AML-193 (cell line): ENCODE measurements around the gene ATP13A2.
"Not testable (repeated sequence)": the region's sequence is repeated elsewhere in the genome, so short reads cannot be mapped to it uniquely, and the experiment has no call there.

Experiments used
- DNase-seq, 2 experiments: peaks; one replicate each; lab custom pipeline; 2025; lab: John Stamatoyannopoulos, UW

ATP13A2 gene

DNA sequence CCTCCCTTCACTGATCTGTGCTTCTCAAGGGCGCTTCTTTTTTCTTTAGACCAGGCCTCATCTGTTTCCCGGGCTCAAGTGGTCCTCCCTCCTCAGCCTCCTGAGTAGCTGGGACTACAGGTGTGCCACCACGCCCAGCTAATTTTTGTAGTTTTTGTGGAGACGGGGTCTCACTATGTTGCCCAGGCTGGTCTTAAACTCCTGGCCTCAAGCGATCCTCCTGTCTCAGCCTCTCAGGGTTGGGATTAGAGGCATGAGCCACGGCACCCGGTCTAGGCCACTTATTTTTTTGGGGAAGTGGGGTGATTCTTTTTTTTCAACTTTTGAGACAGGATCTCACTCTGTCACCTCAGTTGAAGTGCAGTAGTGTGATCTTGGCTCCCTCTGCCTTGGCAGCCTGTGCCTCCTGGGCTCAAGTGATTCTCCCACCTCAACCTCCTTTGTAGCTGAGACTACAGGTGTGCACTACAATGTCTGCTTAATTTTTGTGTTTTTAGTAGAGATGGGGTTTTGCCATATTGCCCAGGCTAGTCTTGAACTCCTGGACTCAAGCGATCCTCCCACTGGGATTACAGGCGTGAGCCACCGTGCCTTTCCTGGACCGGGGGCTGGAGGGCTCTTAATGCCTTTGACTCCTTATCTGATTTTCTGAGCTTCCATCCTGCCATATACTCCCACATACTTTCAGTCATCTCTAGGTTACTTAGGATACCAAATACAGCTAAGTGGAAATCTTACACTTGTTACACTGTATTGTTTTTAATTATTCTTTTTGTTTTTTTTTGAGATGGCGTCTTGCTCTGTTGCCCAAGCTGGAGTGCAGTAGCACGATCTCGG is 50.2 kb downstream of the ATP13A2 start:
- no peak for DNase-seq

DNA sequence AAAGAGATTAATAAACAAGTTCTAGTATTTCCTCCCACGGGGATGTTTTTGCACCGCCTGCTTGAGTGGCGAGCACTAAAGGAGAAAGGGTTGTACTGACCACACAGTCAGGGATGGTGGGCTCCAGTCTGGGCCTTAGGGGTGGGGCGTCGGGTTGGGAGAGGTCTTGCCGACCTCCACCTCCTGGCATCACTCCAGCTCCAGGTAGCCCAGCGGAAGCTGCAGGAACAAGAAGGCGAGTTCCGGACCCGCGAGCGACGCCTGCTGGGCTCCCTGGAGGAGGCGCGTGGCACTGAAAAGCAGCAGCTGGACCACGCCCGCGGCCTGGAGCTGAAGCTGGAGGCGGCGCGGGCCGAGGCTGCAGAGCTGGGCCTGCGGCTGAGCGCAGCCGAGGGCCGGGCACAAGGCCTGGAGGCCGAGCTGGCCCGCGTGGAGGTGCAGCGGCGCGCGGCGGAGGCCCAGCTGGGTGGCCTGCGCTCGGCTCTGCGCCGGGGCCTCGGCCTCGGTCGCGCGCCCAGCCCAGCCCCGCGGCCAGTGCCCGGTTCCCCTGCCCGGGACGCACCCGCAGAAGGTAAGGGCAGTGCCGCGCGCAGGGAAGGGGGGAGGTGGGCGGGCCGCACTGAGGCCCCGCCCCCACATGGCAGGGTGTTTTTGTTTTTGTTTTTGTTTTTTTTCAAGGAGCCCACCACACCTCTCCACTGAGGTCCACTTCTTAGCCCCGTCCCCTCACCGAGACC is 51.0 kb downstream of the ATP13A2 start:
- peak; percentile 33 to 58 for DNase-seq

DNA sequence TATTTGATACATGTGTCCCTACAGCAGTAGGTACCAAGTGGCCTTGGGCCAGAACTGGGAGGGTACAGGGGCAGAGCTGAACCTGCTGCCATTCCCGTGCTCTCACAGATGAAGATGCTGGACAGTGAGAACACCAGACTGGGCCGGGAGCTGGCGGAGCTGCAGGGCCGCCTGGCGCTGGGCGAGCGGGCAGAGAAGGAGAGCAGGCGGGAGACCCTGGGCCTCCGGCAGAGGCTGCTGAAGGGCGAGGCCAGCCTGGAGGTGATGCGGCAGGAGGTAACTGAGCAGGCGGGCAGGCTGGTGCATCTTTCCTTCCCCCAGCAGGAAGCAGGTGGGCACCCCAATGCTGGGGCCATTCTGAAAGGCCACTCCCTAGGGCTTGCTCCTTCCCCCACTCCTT is 53.3 kb downstream of the ATP13A2 start:
- no peak for DNase-seq

DNA sequence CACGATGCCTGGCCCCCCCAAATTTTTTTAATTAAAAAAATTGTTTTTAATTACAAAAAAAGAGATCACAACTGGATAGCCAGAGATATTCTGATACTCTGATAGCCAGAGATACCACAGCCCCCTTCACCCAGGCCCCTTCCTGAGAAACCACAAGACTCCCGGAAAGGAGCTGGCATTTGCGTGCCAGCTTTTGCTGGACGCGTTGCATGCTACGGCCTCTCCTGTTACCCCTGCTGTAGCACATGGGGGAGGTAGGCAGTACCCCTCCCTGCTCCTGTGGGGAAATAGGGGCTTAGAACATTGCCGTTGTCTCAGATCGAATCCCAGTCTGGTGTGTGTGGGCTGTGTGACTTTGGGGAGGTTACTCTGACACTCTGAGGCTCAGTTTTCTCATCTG is 54.0 kb downstream of the ATP13A2 start:
- no peak for DNase-seq

DNA sequence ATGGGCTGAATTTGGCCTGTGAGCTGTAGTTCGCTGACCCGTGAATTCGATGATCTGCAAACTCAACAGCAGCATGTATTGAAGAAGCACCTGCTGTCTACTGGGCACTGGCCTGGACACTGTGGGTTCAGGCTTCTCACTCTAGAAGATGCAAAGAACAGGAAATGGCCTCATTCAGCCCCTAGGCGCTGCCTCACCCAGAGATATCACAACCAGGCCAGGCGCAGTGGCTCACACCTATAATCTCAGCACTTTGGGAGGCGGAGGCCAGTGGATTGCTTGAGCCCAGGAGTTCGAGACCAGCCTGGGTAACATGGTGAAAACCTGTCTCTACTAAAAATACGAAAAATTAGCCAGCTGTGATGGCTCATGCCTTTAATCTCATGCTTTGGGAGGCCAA is 55.0 kb downstream of the ATP13A2 start:
- DNase-seq = no peak

DNA sequence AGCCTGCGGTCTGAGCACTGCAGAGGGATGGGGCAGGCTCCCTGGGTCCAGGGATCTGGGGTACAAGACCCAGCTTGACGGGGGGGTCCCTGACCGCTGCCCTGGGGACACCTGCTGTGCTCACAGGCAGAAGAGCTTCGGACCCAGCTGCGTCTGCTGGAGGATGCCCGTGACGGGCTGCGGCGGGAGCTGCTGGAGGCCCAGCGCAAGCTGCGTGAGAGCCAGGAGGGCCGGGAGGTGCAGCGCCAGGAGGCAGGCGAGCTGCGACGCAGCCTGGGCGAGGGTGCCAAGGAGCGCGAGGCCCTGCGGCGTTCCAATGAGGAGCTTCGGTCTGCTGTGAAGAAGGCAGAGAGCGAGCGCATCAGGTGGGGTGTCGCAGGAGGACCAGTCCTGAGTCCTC is 56.5 kb downstream of the ATP13A2 start:
- DNase-seq = no peak

DNA sequence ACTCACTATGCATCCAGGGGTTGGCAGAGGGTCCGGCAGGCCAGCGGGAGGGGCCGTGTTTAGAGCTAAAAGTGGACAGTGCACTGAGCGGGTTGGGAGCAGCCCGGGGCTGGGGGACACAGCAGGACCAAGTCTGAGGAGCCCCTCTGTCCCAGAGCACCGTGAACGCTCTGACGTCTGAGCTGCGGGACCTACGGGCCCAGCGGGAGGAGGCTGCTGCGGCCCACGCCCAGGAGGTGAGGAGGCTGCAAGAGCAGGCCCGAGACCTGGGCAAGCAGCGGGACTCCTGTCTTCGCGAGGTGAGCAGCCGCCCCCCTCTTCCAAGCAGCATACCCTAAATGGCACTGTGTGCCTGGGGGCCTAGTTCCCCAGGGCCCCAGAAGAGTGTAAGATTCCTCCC is 57.1 kb downstream of the ATP13A2 start:
- no peak for DNase-seq

DNA sequence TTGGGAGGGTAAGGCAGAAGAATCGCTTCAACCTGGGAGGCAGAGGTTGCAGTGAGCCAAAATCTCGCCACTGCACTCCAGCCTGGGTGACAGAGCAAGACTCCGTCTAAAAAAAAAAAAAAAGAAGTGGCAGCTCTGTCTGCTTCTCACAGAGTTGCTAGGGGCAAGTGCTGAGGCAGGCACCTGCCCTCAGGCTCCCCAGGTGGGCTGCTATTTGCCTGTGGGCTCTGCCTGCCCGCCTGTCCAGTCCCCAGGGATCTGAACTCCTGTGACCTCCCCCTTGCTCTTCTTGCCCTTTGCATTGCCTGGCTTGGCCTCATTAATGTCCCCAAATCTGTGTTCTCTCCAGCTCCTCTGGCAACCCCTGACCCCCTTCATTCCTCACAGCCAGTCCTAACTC is 59.4 kb downstream of the ATP13A2 start:
- not testable (repeated sequence) for DNase-seq

DNA sequence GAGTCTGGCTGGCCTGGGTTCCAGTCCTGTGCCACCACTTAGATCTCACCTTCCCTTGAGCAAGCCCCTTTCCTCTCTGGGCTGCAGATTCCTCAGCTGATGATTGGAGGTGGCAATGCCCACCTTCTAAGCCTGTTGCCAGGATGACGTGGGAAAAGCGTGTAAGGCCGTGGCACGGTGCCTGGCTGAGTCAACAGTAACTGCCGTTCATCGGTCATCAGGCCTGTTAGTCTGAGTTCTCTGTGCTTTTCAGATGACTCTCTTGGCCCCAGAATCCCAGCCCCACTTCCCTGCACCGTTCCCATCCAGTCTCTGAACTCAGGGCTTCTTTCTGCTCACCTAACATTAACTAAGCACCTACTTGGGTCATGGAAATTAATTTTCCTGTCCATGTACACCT is 62.7 kb downstream of the ATP13A2 start:
- not testable (repeated sequence) for DNase-seq

DNA sequence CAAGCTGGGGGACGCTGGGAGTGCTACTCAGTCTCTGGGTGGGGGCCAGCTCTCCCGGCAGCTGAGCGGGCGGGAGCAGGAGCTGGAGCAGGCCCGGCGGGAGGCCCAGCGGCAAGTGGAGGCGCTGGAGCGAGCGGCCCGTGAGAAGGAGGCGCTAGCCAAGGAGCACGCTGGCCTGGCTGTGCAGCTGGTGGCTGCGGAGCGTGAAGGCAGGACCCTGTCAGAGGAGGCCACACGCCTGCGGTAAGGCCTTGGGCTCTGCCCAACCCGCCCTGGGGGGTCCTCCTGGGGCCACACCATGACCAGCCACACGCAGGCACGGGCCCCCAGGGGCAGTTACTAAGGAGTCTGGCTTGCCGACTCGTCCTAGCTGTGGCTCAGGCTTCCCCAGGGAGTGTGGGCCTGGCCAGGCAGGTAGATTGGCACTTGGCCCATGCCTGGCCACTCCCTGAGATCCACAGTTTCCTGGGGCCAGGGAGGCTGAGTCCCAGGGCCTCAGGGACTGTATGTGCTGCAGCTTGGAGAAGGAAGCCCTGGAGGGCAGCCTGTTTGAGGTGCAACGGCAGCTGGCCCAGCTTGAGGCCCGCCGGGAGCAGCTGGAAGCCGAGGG is 63.3 kb downstream of the ATP13A2 start:
- DNase-seq = not testable (repeated sequence)

DNA sequence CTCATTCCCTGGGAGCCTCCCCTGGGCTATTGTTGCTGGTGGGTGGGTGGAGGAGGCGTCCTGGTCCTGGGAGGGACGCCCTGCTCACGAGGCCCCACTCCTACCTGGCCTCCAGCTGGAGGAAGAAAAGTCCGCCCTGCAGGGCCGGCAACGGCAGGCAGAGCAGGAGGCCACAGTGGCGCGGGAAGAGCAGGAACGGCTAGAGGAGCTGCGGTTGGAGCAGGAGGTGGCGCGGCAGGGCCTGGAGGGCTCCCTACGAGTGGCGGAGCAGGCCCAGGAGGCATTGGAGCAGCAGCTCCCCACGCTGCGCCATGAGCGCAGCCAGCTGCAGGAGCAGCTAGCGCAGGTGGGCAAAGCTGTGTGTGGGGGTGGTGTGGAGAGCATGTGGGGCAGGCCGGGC is 65.1 kb downstream of the ATP13A2 start:
- DNase-seq = no peak

DNA sequence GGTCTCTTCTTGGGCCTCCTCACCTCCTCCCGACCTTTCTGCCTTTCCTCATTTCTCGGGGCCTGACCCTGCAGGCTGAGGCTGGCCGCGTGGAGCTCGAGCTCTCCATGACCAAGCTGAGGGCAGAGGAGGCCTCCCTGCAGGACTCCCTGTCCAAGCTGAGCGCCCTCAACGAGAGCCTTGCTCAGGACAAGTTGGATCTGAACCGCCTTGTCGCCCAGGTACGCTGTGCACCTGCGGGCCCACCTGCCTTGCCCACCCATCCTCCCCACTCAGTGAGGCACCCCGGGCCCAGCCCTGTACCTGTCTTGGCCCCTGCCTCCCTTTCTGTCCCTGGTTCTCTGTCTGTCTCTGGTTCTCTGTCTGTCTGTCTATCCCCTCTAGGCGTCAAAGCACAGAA is 65.5 kb downstream of the ATP13A2 start:
- not testable (repeated sequence) for DNase-seq

DNA sequence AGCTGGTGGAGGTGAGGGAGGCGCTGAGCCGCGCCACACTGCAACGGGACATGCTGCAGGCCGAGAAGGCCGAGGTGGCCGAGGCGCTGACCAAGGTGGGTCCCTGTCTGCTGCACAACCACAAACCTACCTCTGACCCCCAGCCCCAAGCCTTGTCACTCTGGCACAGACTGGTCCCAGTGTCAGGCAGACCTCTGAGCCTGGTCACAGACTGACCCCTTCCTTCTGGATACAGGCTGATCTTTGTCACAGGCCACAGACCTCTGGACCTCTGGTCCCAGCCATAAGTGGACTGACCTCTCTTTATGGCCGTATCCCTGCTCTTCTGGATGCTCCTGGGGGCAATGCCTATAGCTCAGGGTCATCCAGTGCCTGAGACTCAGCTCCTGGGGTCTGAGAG is 66.2 kb downstream of the ATP13A2 start:
- not testable (repeated sequence) for DNase-seq

DNA sequence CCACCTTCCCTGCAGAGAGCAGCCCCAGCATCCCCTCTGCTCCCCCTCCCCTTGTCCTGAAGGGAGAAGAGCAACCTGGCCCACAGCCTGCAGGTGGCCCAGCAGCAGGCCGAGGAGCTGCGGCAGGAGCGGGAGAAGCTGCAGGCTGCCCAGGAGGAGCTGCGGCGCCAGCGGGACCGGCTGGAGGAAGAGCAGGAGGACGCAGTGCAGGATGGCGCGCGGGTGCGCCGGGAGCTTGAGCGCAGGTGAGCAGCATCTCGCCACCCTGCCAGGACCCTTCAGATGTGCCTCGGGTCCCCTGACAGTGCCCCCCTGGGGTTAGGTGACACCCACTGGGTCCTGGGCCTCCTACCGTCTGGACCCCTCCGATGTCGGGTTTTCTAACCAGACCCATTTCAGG is 67.7 kb downstream of the ATP13A2 start:
- DNase-seq = no peak

DNA sequence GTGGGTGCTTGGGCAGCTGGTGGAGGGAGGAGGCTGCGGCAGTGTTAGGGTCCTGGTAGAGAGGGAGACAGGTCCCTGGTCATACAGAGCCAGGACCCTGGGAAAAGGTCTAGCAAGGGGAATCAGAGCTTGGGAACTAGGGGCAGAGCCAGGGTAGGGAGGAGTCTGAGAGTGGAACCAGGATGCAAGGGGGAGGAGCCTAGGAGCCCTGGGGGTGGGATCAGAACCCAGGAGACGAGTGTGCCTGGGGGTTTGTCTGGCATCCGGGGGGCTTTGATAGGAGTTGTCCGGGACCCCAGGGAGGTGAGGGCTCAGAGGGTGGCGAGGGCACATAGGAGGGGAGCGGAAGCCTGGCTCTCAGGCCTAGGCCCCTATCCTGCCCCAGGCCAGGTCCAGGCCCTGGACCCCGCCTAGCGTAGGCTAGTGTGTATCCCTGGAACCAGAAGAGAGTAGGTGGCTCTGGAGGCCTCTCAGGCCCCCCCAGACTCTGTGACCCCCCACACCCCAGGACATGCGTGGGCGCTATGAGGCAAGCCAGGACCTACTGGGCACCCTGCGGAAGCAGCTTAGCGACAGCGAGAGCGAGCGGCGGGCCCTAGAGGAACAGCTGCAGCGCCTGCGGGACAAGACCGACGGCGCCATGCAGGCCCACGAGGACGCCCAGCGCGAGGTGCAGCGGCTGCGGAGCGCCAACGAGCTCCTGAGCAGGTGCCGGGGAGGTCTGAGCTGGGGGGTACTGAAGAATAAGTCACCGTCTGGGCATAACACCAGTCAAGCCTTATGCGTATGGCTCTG is 72.1 kb downstream of the ATP13A2 start:
- DNase-seq = not testable (repeated sequence)

DNA sequence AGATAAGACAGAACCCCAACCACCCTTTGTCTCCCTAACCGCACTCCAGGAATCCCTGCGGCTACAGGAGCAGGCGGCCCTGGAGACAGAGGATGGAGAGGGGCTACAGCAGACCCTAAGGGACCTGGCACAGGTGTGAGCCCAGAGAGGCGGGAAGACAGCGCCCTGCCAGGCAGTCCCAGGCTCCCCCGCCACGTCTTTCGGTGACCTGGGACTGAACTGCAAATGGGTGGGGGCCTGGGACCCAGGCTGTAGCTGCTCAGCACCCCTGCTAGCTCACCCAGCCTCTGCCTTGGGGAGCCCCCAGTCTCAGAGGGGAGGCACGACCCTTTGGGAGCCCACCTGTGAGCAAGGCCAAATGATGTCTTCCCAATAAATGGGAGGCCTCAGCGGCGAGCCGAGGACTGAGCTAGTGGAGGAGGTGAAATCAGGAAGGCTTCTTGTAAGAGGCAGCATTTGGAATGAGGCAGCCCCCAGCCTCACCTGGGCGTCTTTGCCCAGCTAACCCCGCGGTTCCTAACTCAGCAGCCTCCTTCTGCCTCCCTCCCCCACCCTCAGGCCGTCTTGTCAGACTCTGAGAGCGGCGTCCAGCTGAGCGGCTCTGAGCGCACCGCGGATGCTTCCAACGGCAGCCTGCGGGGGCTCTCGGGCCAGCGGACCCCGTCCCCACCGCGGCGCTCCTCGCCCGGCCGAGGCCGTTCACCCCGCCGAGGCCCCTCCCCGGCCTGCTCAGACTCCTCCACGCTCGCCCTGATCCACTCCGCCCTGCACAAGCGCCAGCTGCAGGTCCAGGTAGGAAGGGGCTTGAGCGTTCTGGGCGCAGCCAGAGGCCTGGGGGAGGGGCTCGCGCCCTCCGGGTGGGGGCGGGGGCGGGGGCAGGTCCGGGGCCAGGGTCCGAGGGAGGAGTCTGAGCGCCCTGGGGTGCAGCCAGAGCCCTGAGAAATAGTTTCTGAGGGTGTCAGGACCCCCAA is 73.1 kb downstream of the ATP13A2 start:
- DNase-seq = no peak

DNA sequence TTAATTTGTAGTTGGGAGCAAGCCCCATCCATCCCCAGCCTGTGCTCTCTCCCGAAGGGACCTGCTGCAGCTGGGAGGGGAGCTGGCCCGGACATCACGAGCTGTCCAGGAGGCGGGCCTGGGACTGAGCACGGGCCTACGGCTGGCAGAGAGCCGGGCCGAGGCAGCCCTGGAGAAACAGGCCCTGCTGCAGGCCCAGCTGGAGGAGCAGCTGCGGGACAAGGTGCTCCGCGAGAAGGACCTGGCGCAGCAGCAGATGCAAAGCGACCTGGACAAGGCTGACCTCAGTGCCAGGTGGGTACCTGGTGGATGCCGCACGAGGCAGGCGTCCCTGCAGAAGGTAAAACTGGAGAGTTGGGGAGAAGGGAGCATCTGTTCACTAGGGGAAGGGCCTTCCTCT is 75.1 kb downstream of the ATP13A2 start:
- not testable (repeated sequence) for DNase-seq
